ENCODE measurements around the gene NUDC.
"Not testable (repeated sequence)": the region's sequence is repeated elsewhere in the genome, so short reads cannot be mapped to it uniquely, and the experiment has no call there.

Gene NUDC

GRCh38 chr1:26921540-26922430 is at the start of gene NUDC:
Gene NUDC, plus strand, starts transcription at chr1:26921743. Its CDS starts 106 bp downstream, at chr1:26921849.
- no peak for TF ChIP-seq ZNF565 (CRISPR knock-in tag; conservative IDR thresholded peaks at IDR 0.05; ENCODE audit: low read depth)
- no peak for TF ChIP-seq ZC3H10 (CRISPR knock-in tag; IDR thresholded peaks at IDR 0.05)
- no peak for TF ChIP-seq ZNF70 (CRISPR knock-in tag; IDR thresholded peaks at IDR 0.05)
- TF ChIP-seq BACH2 (CRISPR knock-in tag; IDR thresholded peaks at IDR 0.05; ENCODE audit: borderline replicate concordance), result no peak
- no peak for TF ChIP-seq ISL1 (CRISPR knock-in tag; IDR thresholded peaks at IDR 0.05)
- TF ChIP-seq GLIS3 (CRISPR knock-in tag; IDR thresholded peaks at IDR 0.05), result no peak
- TF ChIP-seq ZFP30 (CRISPR knock-in tag; IDR thresholded peaks at IDR 0.05), result no peak
- no peak for TF ChIP-seq TCF4 (CRISPR knock-in tag; IDR thresholded peaks at IDR 0.05; ENCODE audit: borderline replicate concordance)
- peak; percentile 98 for ATAC-seq

- not testable (repeated sequence) for ATAC-seq
These were observed 48.4 kb upstream of the NUDC start for GRCh38 chr1:26873097-26873496.

- no peak for TF ChIP-seq GLIS3 (CRISPR knock-in tag; IDR thresholded peaks at IDR 0.05)
- TF ChIP-seq ZNF70 (CRISPR knock-in tag; IDR thresholded peaks at IDR 0.05), result no peak
- no peak for TF ChIP-seq BACH2 (CRISPR knock-in tag; IDR thresholded peaks at IDR 0.05; ENCODE audit: borderline replicate concordance)
- no peak for TF ChIP-seq SNAI2 (CRISPR knock-in tag; IDR thresholded peaks at IDR 0.05)
- TF ChIP-seq TOX (CRISPR knock-in tag; IDR thresholded peaks at IDR 0.05; ENCODE audit: borderline replicate concordance), result no peak
- no peak for TF ChIP-seq ISL1 (CRISPR knock-in tag; IDR thresholded peaks at IDR 0.05)
- no peak for TF ChIP-seq CREB5 (CRISPR knock-in tag; IDR thresholded peaks at IDR 0.05; ENCODE audit: low read depth)
- no peak for TF ChIP-seq RARB (CRISPR knock-in tag; IDR thresholded peaks at IDR 0.05)
- TF ChIP-seq ESRRG (CRISPR knock-in tag; IDR thresholded peaks at IDR 0.05), result no peak
- no peak for ATAC-seq
These were observed 46.6 kb upstream of the NUDC start for GRCh38 chr1:26874896-26875295.

GRCh38 chr1:26877326-26877725 is 44.2 kb upstream of the NUDC start:
- no peak for TF ChIP-seq ZNF565 (CRISPR knock-in tag; conservative IDR thresholded peaks at IDR 0.05; ENCODE audit: low read depth)
- TF ChIP-seq ZC3H10 (CRISPR knock-in tag; IDR thresholded peaks at IDR 0.05), result no peak
- no peak for TF ChIP-seq PATZ1 (CRISPR knock-in tag; IDR thresholded peaks at IDR 0.05; ENCODE audit: borderline replicate concordance)
- TF ChIP-seq ZFP3 (CRISPR knock-in tag; IDR thresholded peaks at IDR 0.05), result no peak
- no peak for TF ChIP-seq ESRRG (CRISPR knock-in tag; IDR thresholded peaks at IDR 0.05)
- no peak for TF ChIP-seq CSDC2 (CRISPR knock-in tag; IDR thresholded peaks at IDR 0.05)

GRCh38 chr1:26879793-26880192 is 41.8 kb upstream of the NUDC start:
- no peak for ATAC-seq
- no peak for TF ChIP-seq CSDC2 (CRISPR knock-in tag; IDR thresholded peaks at IDR 0.05)

More at GRCh38 chr1:26877326-26877725, 44.2 kb upstream of the NUDC start:
- ATAC-seq, result no peak

- not testable (repeated sequence) for ATAC-seq
These were observed 39.9 kb upstream of the NUDC start for GRCh38 chr1:26881611-26882010.

- TF ChIP-seq ZNF70 (CRISPR knock-in tag; IDR thresholded peaks at IDR 0.05), result no peak
- TF ChIP-seq ZFP30 (CRISPR knock-in tag; IDR thresholded peaks at IDR 0.05), result no peak
- no peak for TF ChIP-seq POU6F1 (CRISPR knock-in tag; IDR thresholded peaks at IDR 0.05; ENCODE audit: borderline replicate concordance, low read depth)
- TF ChIP-seq TSHZ2 (CRISPR knock-in tag; IDR thresholded peaks at IDR 0.05), result no peak
These were observed 38.7 kb upstream of the NUDC start for GRCh38 chr1:26882696-26883463.

More at GRCh38 chr1:26882696-26883463, 38.7 kb upstream of the NUDC start:
- no peak for ATAC-seq

All from SK-N-SH treated with all-trans-retinoic acid at 6 μM for 48 hours (cell line).